Measurements from ENCODE around the gene PTPRG.

DNA sequence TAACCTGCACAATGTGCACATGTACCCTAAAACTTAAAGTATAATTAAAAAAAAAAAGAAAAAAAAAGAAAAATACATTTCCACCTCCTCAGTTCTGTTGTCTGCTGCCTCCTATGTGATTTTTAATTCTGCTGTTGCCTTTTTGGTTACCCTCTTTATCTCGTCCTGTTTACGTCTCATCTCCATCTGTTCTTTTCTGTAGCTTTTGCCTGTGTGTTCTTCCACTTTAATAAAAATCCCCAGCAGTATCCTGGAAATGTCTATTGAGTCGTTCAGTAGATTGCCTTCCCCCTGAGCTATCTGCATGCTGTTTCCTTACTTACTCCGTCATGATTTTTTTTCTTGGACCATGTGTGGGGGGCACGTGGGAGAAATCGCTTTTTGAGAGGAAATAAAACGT, 509.5 kb downstream of the PTPRG start:
- TF ChIP-seq EZH2 (IDR thresholded peaks at IDR 0.05; ENCODE audit: insufficient read depth, low read length) = no peak
- TF ChIP-seq CTCF (IDR thresholded peaks at IDR 0.05; ENCODE audit: insufficient read depth, low read depth, low read length) = no peak
